Measurements from ENCODE around the gene SDK1. TPM values are rescaled to one million over a fixed set of nuclear protein-coding genes. Genes with fewer than 3 reads are reported as not detected.
"Not testable (repeated sequence)": the region's sequence is repeated elsewhere in the genome, so short reads cannot be mapped to it uniquely, and the experiment has no call there.

SDK1 gene
- total and polyA plus RNA-seq, 12 donors, result 1.0 to 5.3 (median 3.2) TPM

DNA sequence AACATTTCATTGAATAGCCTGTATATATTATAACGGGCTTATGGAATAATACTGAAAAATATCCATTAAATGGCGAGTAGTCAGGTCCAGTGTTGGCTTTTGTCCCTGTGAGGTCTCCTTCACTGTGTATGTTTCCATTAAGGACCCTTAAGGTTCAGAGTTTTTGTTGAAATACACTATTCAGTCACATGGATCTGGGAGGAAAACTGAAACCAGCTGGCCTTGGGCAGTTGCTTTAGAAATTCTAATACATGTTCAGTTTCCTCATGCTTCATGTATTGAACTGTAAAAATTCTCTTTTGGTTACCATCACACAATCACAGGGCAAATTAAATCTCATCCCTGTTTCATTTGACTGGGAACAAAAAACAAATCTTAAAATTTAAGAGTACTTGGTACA lies 447.3 kb downstream of the SDK1 start:
- no peaks in the 10 kb centered on the region for H3K27me3 ChIP-seq
- no peak overlapping the region for H3K27ac ChIP-seq
- no peaks in the 10 kb centered on the region for H3K9me3 ChIP-seq
- H3K36me3 ChIP-seq, result no peaks in the 10 kb centered on the region
- no peaks in the 10 kb centered on the region for H3K4me1 ChIP-seq
- TF ChIP-seq, protein P1, sequence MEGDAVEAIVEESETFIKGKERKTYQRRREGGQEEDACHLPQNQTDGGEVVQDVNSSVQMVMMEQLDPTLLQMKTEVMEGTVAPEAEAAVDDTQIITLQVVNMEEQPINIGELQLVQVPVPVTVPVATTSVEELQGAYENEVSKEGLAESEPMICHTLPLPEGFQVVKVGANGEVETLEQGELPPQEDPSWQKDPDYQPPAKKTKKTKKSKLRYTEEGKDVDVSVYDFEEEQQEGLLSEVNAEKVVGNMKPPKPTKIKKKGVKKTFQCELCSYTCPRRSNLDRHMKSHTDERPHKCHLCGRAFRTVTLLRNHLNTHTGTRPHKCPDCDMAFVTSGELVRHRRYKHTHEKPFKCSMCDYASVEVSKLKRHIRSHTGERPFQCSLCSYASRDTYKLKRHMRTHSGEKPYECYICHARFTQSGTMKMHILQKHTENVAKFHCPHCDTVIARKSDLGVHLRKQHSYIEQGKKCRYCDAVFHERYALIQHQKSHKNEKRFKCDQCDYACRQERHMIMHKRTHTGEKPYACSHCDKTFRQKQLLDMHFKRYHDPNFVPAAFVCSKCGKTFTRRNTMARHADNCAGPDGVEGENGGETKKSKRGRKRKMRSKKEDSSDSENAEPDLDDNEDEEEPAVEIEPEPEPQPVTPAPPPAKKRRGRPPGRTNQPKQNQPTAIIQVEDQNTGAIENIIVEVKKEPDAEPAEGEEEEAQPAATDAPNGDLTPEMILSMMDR (IDR thresholded peaks at IDR 0.05), result no peak
- ATAC-seq, result no peak
- H3K4me3 ChIP-seq, result no peak overlapping the region
- 89 to 93% methylated on average over 2 of the region's 2 CpGs for WGBS, 2 donors
- intact Hi-C loops (cut with DNase I), result no loop called here
- no peak for DNase-seq

DNA sequence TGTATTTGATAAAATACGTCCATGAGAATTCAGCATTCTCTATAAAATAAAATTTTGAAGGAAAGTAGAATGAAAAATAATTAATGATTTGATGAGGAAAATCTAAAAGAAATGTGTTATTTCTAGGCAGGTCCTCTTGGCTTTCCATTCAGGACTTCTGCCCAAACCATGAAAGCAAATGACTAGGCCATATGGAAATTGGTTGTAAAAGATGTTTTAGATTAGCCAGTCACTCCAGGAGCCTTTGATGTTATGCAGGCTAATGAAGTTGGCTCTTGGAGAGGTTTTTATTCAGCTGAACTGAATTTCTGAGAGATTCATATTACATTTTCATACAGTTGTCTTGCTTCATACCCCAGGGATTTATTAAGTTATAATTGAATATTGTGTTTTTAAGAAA lies 452.8 kb downstream of the SDK1 start:
- DNase-seq (no peak), ATAC-seq (no peak)
- Histone ChIP-seq H3K27ac (no peak overlapping the region), H3K4me1 (no peaks in the 10 kb centered on the region), H3K36me3 (no peaks in the 10 kb centered on the region), H3K9me3 (no peaks in the 10 kb centered on the region), H3K4me3 (no peak overlapping the region), H3K27me3 (no peaks in the 10 kb centered on the region)
- WGBS, 2 donors, result 95 to 99% methylated on average over 1 of the region's 1 CpG
- intact Hi-C loops (cut with DNase I), result loop anchor here in 1 of 10 donors (10.0 kb wide), 1 partner anchor 629 kb away; no protein-coding TSS in a partner anchor
- TF ChIP-seq, protein P1 (IDR thresholded peaks at IDR 0.05), result no peak

DNA sequence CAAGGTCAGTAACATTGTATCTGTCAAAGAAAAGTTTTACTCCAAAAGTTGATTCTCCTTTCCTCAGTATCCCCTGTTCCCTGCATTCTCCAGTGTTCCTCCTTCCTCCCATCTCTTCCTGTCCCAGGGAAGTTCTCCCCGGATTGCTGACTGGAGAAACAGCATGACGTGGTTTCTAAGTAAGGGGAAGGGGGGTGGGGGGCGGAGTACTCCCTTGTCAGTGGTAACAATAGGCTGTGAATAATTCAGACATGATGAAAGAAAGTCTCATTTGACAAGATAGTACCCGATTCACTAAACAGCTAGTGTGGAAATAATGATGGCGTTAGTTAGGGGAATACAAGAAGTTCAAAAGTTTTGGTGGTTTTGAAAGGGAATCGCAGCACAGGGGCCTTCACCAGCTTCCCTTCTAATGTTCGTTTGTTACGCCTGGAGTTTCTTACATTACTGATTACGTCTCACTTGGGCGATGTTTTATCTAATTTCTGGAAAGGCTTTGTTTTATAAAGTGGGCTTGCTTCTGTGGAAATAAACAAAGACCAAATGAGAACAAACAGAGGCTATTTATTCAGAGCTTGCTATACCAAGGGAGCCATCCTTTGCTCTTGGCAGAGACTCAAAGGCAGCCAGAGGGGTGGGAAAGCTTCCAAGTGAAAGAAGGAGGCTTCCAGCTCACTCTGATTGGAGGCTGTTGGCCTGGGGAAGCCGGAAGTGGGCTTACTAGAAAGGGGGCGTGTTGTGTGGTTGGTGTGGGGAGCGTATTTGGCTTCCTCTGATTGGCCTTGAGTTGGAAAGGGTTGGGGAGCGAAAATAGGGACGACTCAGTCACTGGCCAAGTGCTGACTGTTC lies 453.7 kb downstream of the SDK1 start:
- peak in 1 of 2 donors; percentile 24 for DNase-seq
- Histone ChIP-seq H3K9me3 (no peaks in the 10 kb centered on the region), H3K4me1 (no peaks in the 10 kb centered on the region), H3K27ac (peak overlapping the region in 1 of 10 donors; percentile 42), H3K27me3 (no peaks in the 10 kb centered on the region), H3K4me3 (no peak overlapping the region), H3K36me3 (no peaks in the 10 kb centered on the region)
- TF ChIP-seq, protein P1 (IDR thresholded peaks at IDR 0.05), result no peak
- WGBS, 2 donors, result 41 to 43% methylated on average over 15 of the region's 15 CpGs
- intact Hi-C loops (cut with DNase I), result loop anchor here in 1 of 10 donors (10.0 kb wide), 1 partner anchor 630 kb away; no protein-coding TSS in a partner anchor
- peak in 7 of 8 donors; percentile 27 to 78 (median 49) for ATAC-seq

DNA sequence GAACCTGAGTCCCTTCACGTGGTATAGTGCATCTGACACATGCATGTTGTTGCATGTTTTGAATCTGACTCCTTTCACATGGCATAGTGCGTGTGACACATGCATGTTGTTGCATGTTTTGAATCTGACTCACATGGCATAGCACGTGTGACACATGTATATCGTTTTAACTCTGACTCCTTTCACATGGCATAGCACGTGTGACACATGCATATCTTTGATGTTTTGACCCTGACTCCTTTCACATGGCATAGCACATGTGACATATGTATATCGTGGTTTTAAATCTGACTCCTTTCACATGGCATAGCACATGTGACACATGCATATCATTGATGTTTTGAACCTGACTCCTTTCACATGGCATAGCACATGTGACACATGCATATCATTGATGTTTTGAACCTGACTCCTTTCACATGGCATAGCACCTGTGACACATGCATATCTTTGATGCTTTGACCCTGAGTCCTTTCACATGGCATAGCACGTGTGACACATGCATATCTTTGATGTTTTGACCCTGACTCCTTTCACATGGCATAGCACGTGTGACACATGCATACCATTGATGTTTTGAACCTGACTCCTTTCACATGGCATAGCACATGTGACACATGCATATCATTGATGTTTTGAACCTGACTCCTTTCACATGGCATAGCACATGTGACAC lies 454.9 kb downstream of the SDK1 start:
- H3K27ac ChIP-seq, H3K36me3 ChIP-seq, H3K4me1 ChIP-seq, H3K4me3 ChIP-seq, H3K9me3 ChIP-seq, ATAC-seq, H3K27me3 ChIP-seq, DNase-seq: not testable (repeated sequence)
- WGBS, 2 donors, result 93 to 94% methylated on average over 8 of the region's 8 CpGs
- intact Hi-C loops (cut with DNase I), result loop anchor here in 1 of 10 donors (10.0 kb wide), 1 partner anchor 631 kb away; no protein-coding TSS in a partner anchor

Measured in heart right ventricle (tissue), 16 donors.